Pancreas (tissue), 10 donors: ENCODE measurements around the gene LILRA6. TPM values are rescaled to one million over a fixed set of nuclear protein-coding genes. Genes with fewer than 3 reads are reported as not detected.
A peak's percentile ranks its signal among the peaks of the same experiment; 100 is the strongest.
"Not testable (repeated sequence)": the region's sequence is repeated elsewhere in the genome, so short reads cannot be mapped to it uniquely, and the experiment has no call there.

Source experiments
- ATAC-seq, 4 donors: fragments of 200-7000 bp; cut with Tn5 transposase; one replicate each; pipeline versions ENCODE4 v1.8.0 to v1.9.1; 2020; ENCODE audit warnings: mild to moderate bottlenecking in 4 of 4, moderate library complexity in 4 of 4
- DNase-seq, 6 donors: peaks; one replicate each; pipeline ENCODE4 v3.0.0-alpha.2; 2020
- FAIRE-seq: peaks from 2 replicates; lab custom pipeline; 2012; peaks lifted over from hg19 to GRCh38; lab: Jason Lieb, UNC
- H3K27ac ChIP-seq, 4 donors: fragments of 200-600 bp; sonication (generic); 1 replicate in 3 of 4; 2 replicates in 1 of 4; pipeline versions ENCODE4 v1.5.0 to v1.8.0; 2020
- H3K27me3 ChIP-seq, 4 donors: fragments of 200-600 bp; one replicate each; pipeline ENCODE4 v1.8.0; 2021
- H3K36me3 ChIP-seq, 3 donors: fragments of 200-600 bp; sonication (generic) in 1 of 3; one replicate each; pipeline versions ENCODE4 v1.5.0 to v1.8.0; 2020 to 2021
- H3K4me1 ChIP-seq, 3 donors: fragments of 200-600 bp; one replicate each; pipeline ENCODE4 v1.8.0; 2021
- H3K4me3 ChIP-seq, 4 donors: fragments of 200-600 bp; sonication (generic) in 2 of 4; one replicate each; pipeline versions ENCODE4 v1.5.0 to v1.8.0; 2020 to 2021
- H3K9me3 ChIP-seq, 4 donors: fragments of 200-600 bp; one replicate each; pipeline ENCODE4 v1.8.0; 2021
- CTCF ChIP-seq, 4 donors: fragments of 200-600 bp; sonication (generic) in 3 of 4; IDR thresholded peaks; one replicate each; pipeline versions ENCODE4 v1.5.0 to v1.8.0; 2021; ENCODE audit warnings: antibody characterized with exemption in 4 of 4
- WGBS, 2 donors: extraction: QIAGEN DNeasy Blood & Tissue Kit; methylation state at CpG; one replicate each; pipeline ENCODE4 v1.1.7; 2013; 5-methylcytosine and 5-hydroxymethylcytosine counted together
- intact Hi-C, 3 donors: fragments of 100-400 bp; cut with DNase I; formaldehyde crosslinking; loops; one replicate each; pipeline versions ENCODE4 v1.11.1 to v1.14.2; 2022
- polyA plus RNA-seq, 2 donors: library from polyadenylated mRNA; stranded (reverse); fragments of 200-250 nt; gene quantifications; one replicate each; pipeline ENCODE4 v1.2.3, GENCODE V29; 2013
- total RNA-seq, 6 donors: library from RNA; stranded (reverse); fragmentation: NEBNext Ultra II Directional in 4 of 6; extraction: Animal tissue kit (Norgen Biotek cat#: 25700) in 4 of 6; gene quantifications; one replicate each; pipeline versions ENCODE4 v1.2.1 to v1.2.4, GENCODE V29; 2021 to 2023
- donor health status: healthy with polysubstance abuse.
- donor health status: DM: no; HTN: no; CAD: no; lungs with moderate emphysema.
- donor health status: DM: no; HTN: no; CAD: no.
- donor health status: control.
- donor health status: control.
- donor health status: Bipolar disorder and iron deficiency.
- donor health status: DM: yes; HTN: yes; CAD: no.
- donor health status: DM: no; HTN: no; CAD: no.
- donor health status: DM: no; HTN: no; CAD: no.
- donor health status: DM: yes; HTN: yes; CAD: no.

The LILRA6 gene
- total and polyA plus RNA-seq, 8 donors, result 0.20 to 2.4 (median 0.36) TPM

- Histone ChIP-seq H3K4me1 (peaks cover 21 to 75% (median 57%) of the 10 kb centered on the region in 3 donors), H3K4me3 (no peak overlapping the region), H3K9me3 (no peaks in the 10 kb centered on the region), H3K27ac (peak overlapping the region; percentile 77 to 94 (median 89)), H3K36me3 (peaks cover 7 to 38% (median 34%) of the 10 kb centered on the region in 3 donors), H3K27me3 (no peaks in the 10 kb centered on the region)
- ATAC-seq (peak; percentile 21 to 56 (median 44)), DNase-seq (peak in 5 of 6 donors; percentile 47 to 87 (median 76)), FAIRE-seq (no peak)
- no peak for TF ChIP-seq CTCF (IDR thresholded peaks at IDR 0.05)
- WGBS, 2 donors, result 60 to 63% methylated on average over 18 of the region's 18 CpGs
- intact Hi-C loops, result no loop called here
Observed at GRCh38 chr19:54207983-54208783, 34.4 kb downstream of the LILRA6 start.

- Histone ChIP-seq H3K9me3 (no peaks in the 10 kb centered on the region), H3K36me3 (peaks cover 7 to 38% (median 38%) of the 10 kb centered on the region in 3 donors), H3K27ac (peak overlapping the region; percentile 49 to 94 (median 84)), H3K4me3 (no peak overlapping the region), H3K27me3 (no peaks in the 10 kb centered on the region), H3K4me1 (peaks cover 25 to 81% (median 63%) of the 10 kb centered on the region in 3 donors)
- no peak for FAIRE-seq
- 76 to 78% methylated on average over 5 of the region's 5 CpGs for WGBS, 2 donors
- intact Hi-C loops, result no loop called here
- no peak for ATAC-seq
- TF ChIP-seq CTCF (IDR thresholded peaks at IDR 0.05), result no peak
- DNase-seq, result no peak
Observed at GRCh38 chr19:54207676-54207982, 35.0 kb downstream of the LILRA6 start.

DNA sequence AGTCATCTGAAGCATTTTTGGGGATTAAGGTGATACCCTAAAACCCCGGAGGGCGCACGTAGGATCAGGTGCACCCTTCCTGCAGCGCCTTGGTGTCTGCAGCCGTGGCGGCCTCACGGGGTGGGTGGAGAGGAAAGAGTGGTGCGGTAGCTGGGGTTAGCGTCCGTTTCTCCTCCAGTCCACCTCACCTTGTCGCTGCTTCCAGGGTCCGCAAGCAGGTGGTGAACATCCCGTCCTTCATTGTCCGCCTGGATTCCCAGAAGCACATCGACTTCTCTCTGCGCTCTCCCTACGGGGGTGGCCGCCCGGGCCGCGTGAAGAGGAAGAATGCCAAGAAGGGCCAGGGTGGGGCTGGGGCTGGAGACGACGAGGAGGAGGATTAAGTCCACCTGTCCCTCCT lies 35.4 kb downstream of the LILRA6 start:
- 74 to 79% methylated on average over 21 to 23 of the region's 23 CpGs for WGBS, 2 donors
- Histone ChIP-seq H3K4me1 (peaks cover 29 to 85% (median 65%) of the 10 kb centered on the region in 3 donors), H3K27ac (peak overlapping the region in 3 of 4 donors; percentile 49 to 94 (median 91)), H3K4me3 (peak overlapping the region in 1 of 4 donors; percentile 14), H3K36me3 (peaks cover 7 to 42% (median 38%) of the 10 kb centered on the region in 3 donors)
- DNase-seq, H3K27me3 ChIP-seq, ATAC-seq, FAIRE-seq, intact Hi-C loops, H3K9me3 ChIP-seq: not testable (repeated sequence)

GRCh38 chr19:54206831-54207177 lies 35.8 kb downstream of the LILRA6 start:
- no peak for FAIRE-seq
- Histone ChIP-seq H3K27me3 (no peaks in the 10 kb centered on the region), H3K4me3 (peak overlapping the region in 1 of 4 donors; percentile 14), H3K27ac (peak overlapping the region in 2 of 4 donors; percentile 91 to 94), H3K36me3 (peaks cover 7 to 44% (median 38%) of the 10 kb centered on the region in 3 donors), H3K4me1 (peaks cover 30 to 89% (median 69%) of the 10 kb centered on the region in 3 donors), H3K9me3 (no peaks in the 10 kb centered on the region)
- intact Hi-C loops, result no loop called here
- no peak for ATAC-seq
- no peak for TF ChIP-seq CTCF (IDR thresholded peaks at IDR 0.05)
- DNase-seq, result no peak
- 77 to 78% methylated on average over 13 of the region's 13 CpGs for WGBS, 2 donors

- no peaks in the 10 kb centered on the region for H3K27me3 ChIP-seq
- H3K9me3 ChIP-seq, result no peaks in the 10 kb centered on the region
- FAIRE-seq (no peak), ATAC-seq (no peak), DNase-seq (peak in 1 of 6 donors; percentile 73)
- H3K4me3 ChIP-seq, result peak overlapping the region in 1 of 4 donors; percentile 14
- H3K36me3 ChIP-seq, result peaks cover 7 to 44% (median 38%) of the 10 kb centered on the region in 3 donors
- H3K27ac ChIP-seq, result peak overlapping the region in 2 of 4 donors; percentile 91 to 94
- 88 to 91% methylated on average over 27 of the region's 27 CpGs for WGBS, 2 donors
- TF ChIP-seq CTCF (IDR thresholded peaks at IDR 0.05), result no peak
- intact Hi-C loops, result no loop called here
- H3K4me1 ChIP-seq, result peaks cover 30 to 93% (median 72%) of the 10 kb centered on the region in 3 donors
Observed at GRCh38 chr19:54206030-54206830, 36.4 kb downstream of the LILRA6 start.
